Measurements from ENCODE around the gene TMPRSS3. TPM values are rescaled to one million over a fixed set of nuclear protein-coding genes. Genes with fewer than 3 reads are reported as not detected.

TMPRSS3 gene
- total RNA-seq, 1 donor from 2014 or later: 4.1 TPM

GRCh38 chr21:42393443-42393950 lies 2.4 kb downstream of the TMPRSS3 start:
- no peak for DNase-seq (ENCODE audit: low read depth)
- Histone ChIP-seq H3K36me3 (ENCODE audit: control insufficient read depth, insufficient read depth, low read length) (no peaks in the 10 kb centered on the region), H3K27me3 (ENCODE audit: control insufficient read depth, insufficient read depth, low read length) (no peaks in the 10 kb centered on the region), H3K4me3 (ENCODE audit: low read depth, low read length) (no peak overlapping the region)
- no peak for TF ChIP-seq CTCF (IDR thresholded peaks at IDR 0.05; ENCODE audit: insufficient read depth, low read length, poor library complexity, severe bottlenecking)

GRCh38 chr21:42392731-42393442 lies 3.0 kb downstream of the TMPRSS3 start:
- no peak for TF ChIP-seq CTCF (IDR thresholded peaks at IDR 0.05; ENCODE audit: insufficient read depth, low read length, poor library complexity, severe bottlenecking)
- DNase-seq (ENCODE audit: low read depth): no peak
- Histone ChIP-seq H3K4me3 (ENCODE audit: low read depth, low read length) (no peak overlapping the region), H3K36me3 (ENCODE audit: control insufficient read depth, insufficient read depth, low read length) (no peaks in the 10 kb centered on the region), H3K27me3 (ENCODE audit: control insufficient read depth, insufficient read depth, low read length) (no peaks in the 10 kb centered on the region)

GRCh38 chr21:42391297-42391696 lies 4.6 kb downstream of the TMPRSS3 start:
- Histone ChIP-seq H3K36me3 (ENCODE audit: control insufficient read depth, insufficient read depth, low read length) (no peaks in the 10 kb centered on the region), H3K27me3 (ENCODE audit: control insufficient read depth, insufficient read depth, low read length) (no peaks in the 10 kb centered on the region), H3K4me3 (ENCODE audit: low read depth, low read length) (no peak overlapping the region)
- no peak for DNase-seq (ENCODE audit: low read depth)
- no peak for TF ChIP-seq CTCF (IDR thresholded peaks at IDR 0.05; ENCODE audit: insufficient read depth, low read length, poor library complexity, severe bottlenecking)

GRCh38 chr21:42390696-42391095 lies 5.2 kb downstream of the TMPRSS3 start:
- Histone ChIP-seq H3K4me3 (ENCODE audit: low read depth, low read length) (no peak overlapping the region), H3K27me3 (ENCODE audit: control insufficient read depth, insufficient read depth, low read length) (no peaks in the 10 kb centered on the region), H3K36me3 (ENCODE audit: control insufficient read depth, insufficient read depth, low read length) (no peaks in the 10 kb centered on the region)
- TF ChIP-seq CTCF (IDR thresholded peaks at IDR 0.05; ENCODE audit: insufficient read depth, low read length, poor library complexity, severe bottlenecking): no peak
- no peak for DNase-seq (ENCODE audit: low read depth)

- H3K36me3 ChIP-seq (ENCODE audit: control insufficient read depth, insufficient read depth, low read length): no peaks in the 10 kb centered on the region
- H3K27me3 ChIP-seq (ENCODE audit: control insufficient read depth, insufficient read depth, low read length): no peaks in the 10 kb centered on the region
- TF ChIP-seq CTCF (IDR thresholded peaks at IDR 0.05; ENCODE audit: insufficient read depth, low read length, poor library complexity, severe bottlenecking): no peak
- H3K4me3 ChIP-seq (ENCODE audit: low read depth, low read length): no peak overlapping the region
- no peak for DNase-seq (ENCODE audit: low read depth)
Observed at GRCh38 chr21:42390193-42390592, 5.7 kb downstream of the TMPRSS3 start.

- Histone ChIP-seq H3K4me3 (ENCODE audit: low read depth, low read length) (no peak overlapping the region), H3K36me3 (ENCODE audit: control insufficient read depth, insufficient read depth, low read length) (no peaks in the 10 kb centered on the region), H3K27me3 (ENCODE audit: control insufficient read depth, insufficient read depth, low read length) (no peaks in the 10 kb centered on the region)
- no peak for DNase-seq (ENCODE audit: low read depth)
- no peak for TF ChIP-seq CTCF (IDR thresholded peaks at IDR 0.05; ENCODE audit: insufficient read depth, low read length, poor library complexity, severe bottlenecking)
Observed at GRCh38 chr21:42389449-42389835, 6.4 kb downstream of the TMPRSS3 start.
